BE2C (cell line): ENCODE measurements around the gene PSTPIP1.

Experiments used
- DNase-seq: peaks from one replicate; pipeline ENCODE4 v3.0.0-alpha.2; 2020
- H3K27me3 ChIP-seq: fragments of 250-450 bp; sonication (Bioruptor Pico); 2 replicates; pipeline ENCODE4 v1.5.1; 2020; ENCODE audit warnings: mild to moderate bottlenecking
- H3K36me3 ChIP-seq: fragments of 250-450 bp; sonication (Bioruptor Pico); 2 replicates; pipeline ENCODE4 v1.5.1; 2020; ENCODE audit warnings: mild to moderate bottlenecking
- H3K4me1 ChIP-seq: fragments of 250-450 bp; sonication (Bioruptor Pico); 2 replicates; pipeline ENCODE4 v1.5.1; 2020
- H3K4me3 ChIP-seq: 2 replicates; pipeline ENCODE4 v1.5.1; 2011; ENCODE audit warnings: low read depth, low read length
- H3K9me3 ChIP-seq: fragments of 250-450 bp; sonication (Bioruptor Pico); 2 replicates; pipeline ENCODE4 v1.5.1; 2020
- TF ChIP-seq, protein P1 (sequence below): IDR thresholded peaks from 2 replicates; pipeline ENCODE4 v1.5.1; 2012; ENCODE audit warnings: mild to moderate bottlenecking, low read depth, low read length

The PSTPIP1 gene

DNA sequence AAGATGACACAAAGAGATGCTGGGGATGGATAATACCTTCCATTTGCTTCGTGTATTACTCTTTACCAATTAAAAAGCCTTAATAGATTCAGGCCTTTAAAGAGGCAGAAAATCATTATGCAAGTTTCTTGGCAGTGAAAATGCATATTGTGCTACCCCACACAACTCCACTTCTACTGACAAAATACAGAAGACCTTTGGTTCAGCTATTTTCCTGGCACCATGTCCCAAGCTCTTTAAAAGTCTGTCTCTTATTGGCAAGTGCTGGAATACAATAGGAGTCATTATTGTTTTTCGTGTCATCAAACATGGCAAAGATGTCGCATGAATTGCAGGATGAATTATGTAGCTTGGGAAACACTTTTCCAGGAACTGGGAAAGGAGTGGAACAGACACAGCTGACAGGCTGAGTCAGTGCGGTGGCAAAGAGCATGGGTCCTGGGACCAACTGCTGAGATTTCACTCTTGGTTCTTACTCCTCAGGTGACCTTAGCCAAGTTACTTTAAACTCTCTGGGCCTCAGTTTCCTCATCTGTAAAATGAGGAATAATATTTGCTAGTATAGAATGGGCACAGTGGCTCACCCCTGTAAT lies 81.5 kb downstream of the PSTPIP1 start:
- Histone ChIP-seq H3K4me1 (no peaks in the 10 kb centered on the region; the same call in 1 of the 2 replicates), H3K4me3 (no peak overlapping the region), H3K9me3 (no peaks in the 10 kb centered on the region), H3K36me3 (no peaks in the 10 kb centered on the region), H3K27me3 (no peaks in the 10 kb centered on the region)
- DNase-seq, result no peak
- TF ChIP-seq, protein P1, sequence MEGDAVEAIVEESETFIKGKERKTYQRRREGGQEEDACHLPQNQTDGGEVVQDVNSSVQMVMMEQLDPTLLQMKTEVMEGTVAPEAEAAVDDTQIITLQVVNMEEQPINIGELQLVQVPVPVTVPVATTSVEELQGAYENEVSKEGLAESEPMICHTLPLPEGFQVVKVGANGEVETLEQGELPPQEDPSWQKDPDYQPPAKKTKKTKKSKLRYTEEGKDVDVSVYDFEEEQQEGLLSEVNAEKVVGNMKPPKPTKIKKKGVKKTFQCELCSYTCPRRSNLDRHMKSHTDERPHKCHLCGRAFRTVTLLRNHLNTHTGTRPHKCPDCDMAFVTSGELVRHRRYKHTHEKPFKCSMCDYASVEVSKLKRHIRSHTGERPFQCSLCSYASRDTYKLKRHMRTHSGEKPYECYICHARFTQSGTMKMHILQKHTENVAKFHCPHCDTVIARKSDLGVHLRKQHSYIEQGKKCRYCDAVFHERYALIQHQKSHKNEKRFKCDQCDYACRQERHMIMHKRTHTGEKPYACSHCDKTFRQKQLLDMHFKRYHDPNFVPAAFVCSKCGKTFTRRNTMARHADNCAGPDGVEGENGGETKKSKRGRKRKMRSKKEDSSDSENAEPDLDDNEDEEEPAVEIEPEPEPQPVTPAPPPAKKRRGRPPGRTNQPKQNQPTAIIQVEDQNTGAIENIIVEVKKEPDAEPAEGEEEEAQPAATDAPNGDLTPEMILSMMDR, result no peak

DNA sequence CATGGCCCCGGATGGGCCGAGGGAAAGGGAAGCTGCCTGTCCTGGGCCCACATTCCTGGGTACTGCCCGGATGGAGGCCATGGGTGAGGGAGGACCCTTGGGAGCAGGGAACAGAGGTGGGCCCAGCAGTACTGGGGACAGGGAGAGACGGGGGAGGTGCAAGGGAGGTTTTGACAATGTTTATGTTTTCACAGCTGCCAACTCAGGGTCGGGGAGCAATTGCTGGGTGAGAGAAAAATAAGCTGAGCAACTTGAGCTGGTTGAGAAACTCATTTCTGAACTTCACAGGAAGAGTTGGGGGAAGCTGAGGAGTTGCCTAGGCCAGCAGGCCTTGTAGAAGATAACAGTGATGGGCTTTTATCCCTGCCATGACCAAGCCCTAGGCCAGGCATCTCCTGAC lies 87.0 kb downstream of the PSTPIP1 start:
- H3K4me1 ChIP-seq, result peaks cover 9% of the 10 kb centered on the region
- no peak overlapping the region for H3K4me3 ChIP-seq
- H3K9me3 ChIP-seq, result no peaks in the 10 kb centered on the region
- no peaks in the 10 kb centered on the region for H3K36me3 ChIP-seq
- TF ChIP-seq, protein P1, result no peak
- no peaks in the 10 kb centered on the region for H3K27me3 ChIP-seq
- DNase-seq, result no peak

GRCh38 chr15:77083381-77084160 lies 88.6 kb downstream of the PSTPIP1 start:
- Histone ChIP-seq H3K36me3 (no peaks in the 10 kb centered on the region), H3K4me3 (peak overlapping the region; percentile 27; the same call in 1 of the 2 replicates), H3K4me1 (peaks cover 9% of the 10 kb centered on the region), H3K9me3 (no peaks in the 10 kb centered on the region), H3K27me3 (no peaks in the 10 kb centered on the region)
- TF ChIP-seq, protein P1, result no peak
- DNase-seq, result peak; percentile 95

DNA sequence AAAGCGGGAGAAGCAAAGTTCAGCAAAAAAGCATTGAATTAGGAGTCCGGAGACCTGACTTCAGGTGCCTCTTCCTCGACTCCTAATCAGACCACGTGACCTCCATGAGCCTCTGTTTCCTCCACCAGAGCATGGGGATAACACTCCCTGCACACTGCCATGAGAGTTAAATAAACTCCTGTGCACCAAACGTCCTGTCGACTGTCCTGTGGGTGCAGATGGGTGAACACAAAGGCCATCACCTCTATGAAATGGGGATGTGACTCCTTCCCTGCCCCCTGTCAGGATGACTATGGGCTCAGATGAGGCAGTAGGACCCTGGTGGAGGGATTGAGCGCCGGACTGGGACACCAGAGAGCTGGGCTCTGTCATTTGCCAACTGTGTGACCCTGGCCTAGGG lies 89.5 kb downstream of the PSTPIP1 start:
- Histone ChIP-seq H3K36me3 (no peaks in the 10 kb centered on the region), H3K9me3 (no peaks in the 10 kb centered on the region), H3K4me3 (no peak overlapping the region), H3K4me1 (peaks cover 9% of the 10 kb centered on the region), H3K27me3 (no peaks in the 10 kb centered on the region)
- TF ChIP-seq, protein P1, result no peak
- DNase-seq, result no peak

- Histone ChIP-seq H3K4me3 (no peak overlapping the region), H3K4me1 (peaks cover 9% of the 10 kb centered on the region), H3K9me3 (no peaks in the 10 kb centered on the region), H3K27me3 (no peaks in the 10 kb centered on the region), H3K36me3 (no peaks in the 10 kb centered on the region)
- DNase-seq, result no peak
- TF ChIP-seq, protein P1, result no peak
These were observed 90.4 kb downstream of the PSTPIP1 start for GRCh38 chr15:77085297-77085696.
